ENCODE results near the gene VCX3B.
"Not testable (repeated sequence)": the region's sequence is repeated elsewhere in the genome, so short reads cannot be mapped to it uniquely, and the experiment has no call there.

The VCX3B gene

GRCh38 chrX:8464530-8464929, at the start of gene VCX3B:
VCX3B (plus strand) TSS chrX:8464830; CDS start chrX:8465451, 621 bp downstream.
- H3K27ac ChIP-seq (ENCODE audit: low read length); H3K79me2 ChIP-seq (ENCODE audit: low read length); H3K4me1 ChIP-seq (ENCODE audit: low read length); H3K4me3 ChIP-seq (ENCODE audit: low read length); H3K9me3 ChIP-seq (ENCODE audit: insufficient read depth, low read length); H3K27me3 ChIP-seq (ENCODE audit: low read depth, low read length); H2AFZ ChIP-seq (ENCODE audit: low read depth, low read length); H3K36me3 ChIP-seq (replicated peaks; ENCODE audit: low read depth, low read length); H3K9ac ChIP-seq (ENCODE audit: low read length); H3K4me2 ChIP-seq (ENCODE audit: low read length); H4K20me1 ChIP-seq (ENCODE audit: insufficient read depth, low read length): not testable (repeated sequence)

GRCh38 chrX:8418301-8418700, 46.3 kb upstream of the VCX3B start:
- Histone ChIP-seq H3K4me2 (ENCODE audit: low read length) (no peak overlapping the region), H4K20me1 (ENCODE audit: insufficient read depth, low read length) (no peaks in the 10 kb centered on the region), H3K9ac (ENCODE audit: low read length) (no peak overlapping the region), H3K4me3 (ENCODE audit: low read length) (no peak overlapping the region), H2AFZ (ENCODE audit: low read depth, low read length) (no peak overlapping the region), H3K36me3 (replicated peaks; ENCODE audit: low read depth, low read length) (no peaks in the 10 kb centered on the region), H3K79me2 (ENCODE audit: low read length) (no peaks in the 10 kb centered on the region), H3K4me1 (ENCODE audit: low read length) (no peaks in the 10 kb centered on the region), H3K27me3 (ENCODE audit: low read depth, low read length) (no peaks in the 10 kb centered on the region), H3K9me3 (ENCODE audit: insufficient read depth, low read length) (no peaks in the 10 kb centered on the region), H3K27ac (ENCODE audit: low read length) (no peak overlapping the region)
- TF ChIP-seq EZH2phosphoT487 (IDR thresholded peaks at IDR 0.05; ENCODE audit: low read depth) (no peak), CTCF (IDR thresholded peaks at IDR 0.05; ENCODE audit: low read depth, low read length) (no peak)

DNA sequence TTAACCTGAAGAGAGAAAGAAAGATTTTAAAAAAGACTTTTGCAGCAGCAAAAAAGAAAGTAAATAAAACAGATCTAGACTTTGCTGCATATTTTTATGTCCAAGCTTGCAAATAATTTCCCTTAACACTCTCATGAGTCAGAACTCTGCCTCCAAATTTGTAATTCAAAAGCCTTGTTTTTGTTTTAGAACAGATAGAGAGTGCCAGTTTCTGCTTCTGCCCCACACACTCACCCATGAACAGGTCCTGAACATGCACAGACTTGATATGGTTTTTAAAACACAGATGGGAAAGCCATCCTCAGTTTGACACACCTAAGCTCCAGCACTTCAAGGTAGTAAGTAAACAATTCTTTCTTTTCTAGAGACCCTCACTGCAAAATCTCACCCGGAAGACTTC, 39.7 kb upstream of the VCX3B start:
- Histone ChIP-seq H3K4me3 (ENCODE audit: low read length) (no peak overlapping the region), H3K36me3 (replicated peaks; ENCODE audit: low read depth, low read length) (no peaks in the 10 kb centered on the region), H3K4me1 (ENCODE audit: low read length) (no peaks in the 10 kb centered on the region), H3K9ac (ENCODE audit: low read length) (no peak overlapping the region), H3K27me3 (ENCODE audit: low read depth, low read length) (no peaks in the 10 kb centered on the region), H3K9me3 (ENCODE audit: insufficient read depth, low read length) (no peaks in the 10 kb centered on the region), H3K79me2 (ENCODE audit: low read length) (no peaks in the 10 kb centered on the region), H3K4me2 (ENCODE audit: low read length) (no peak overlapping the region), H3K27ac (ENCODE audit: low read length) (no peak overlapping the region), H4K20me1 (ENCODE audit: insufficient read depth, low read length) (no peaks in the 10 kb centered on the region), H2AFZ (ENCODE audit: low read depth, low read length) (no peak overlapping the region)
- TF ChIP-seq EZH2phosphoT487 (IDR thresholded peaks at IDR 0.05; ENCODE audit: low read depth) (no peak), CTCF (IDR thresholded peaks at IDR 0.05; ENCODE audit: low read depth, low read length) (no peak)

DNA sequence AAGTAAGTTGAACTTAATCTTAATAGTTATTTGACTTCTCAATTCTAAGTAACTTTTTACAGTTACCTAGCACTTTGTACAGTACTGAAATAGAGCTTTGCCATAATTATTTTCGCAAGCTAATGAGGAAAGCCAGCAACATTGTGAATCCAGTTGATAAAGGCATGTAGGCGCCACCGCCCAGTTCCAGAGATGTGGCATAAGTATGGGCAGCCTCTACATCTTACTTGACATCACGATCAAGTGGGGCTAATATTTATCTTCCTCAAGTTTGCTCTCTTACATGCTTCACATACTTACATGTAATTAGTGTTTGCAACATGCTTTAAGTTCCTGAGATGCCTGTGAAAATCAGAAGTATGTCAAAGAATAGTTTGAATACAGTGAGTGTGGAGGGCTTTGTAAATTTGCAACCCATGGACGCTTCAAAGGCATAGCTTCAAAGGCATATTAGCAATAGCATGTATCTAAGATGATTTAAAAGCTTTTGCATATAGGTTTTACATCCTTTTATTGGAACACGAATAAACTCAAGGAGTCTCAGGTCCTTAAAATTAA, 34.9 kb upstream of the VCX3B start:
- Histone ChIP-seq H2AFZ (ENCODE audit: low read depth, low read length) (no peak overlapping the region), H3K9ac (ENCODE audit: low read length) (no peak overlapping the region), H3K4me1 (ENCODE audit: low read length) (no peaks in the 10 kb centered on the region), H3K4me2 (ENCODE audit: low read length) (no peak overlapping the region), H3K79me2 (ENCODE audit: low read length) (no peaks in the 10 kb centered on the region), H3K36me3 (replicated peaks; ENCODE audit: low read depth, low read length) (no peaks in the 10 kb centered on the region), H4K20me1 (ENCODE audit: insufficient read depth, low read length) (no peaks in the 10 kb centered on the region), H3K9me3 (ENCODE audit: insufficient read depth, low read length) (no peaks in the 10 kb centered on the region), H3K4me3 (ENCODE audit: low read length) (no peak overlapping the region), H3K27me3 (ENCODE audit: low read depth, low read length) (no peaks in the 10 kb centered on the region), H3K27ac (ENCODE audit: low read length) (no peak overlapping the region)
- TF ChIP-seq CTCF (IDR thresholded peaks at IDR 0.05; ENCODE audit: low read depth, low read length) (no peak), EZH2phosphoT487 (IDR thresholded peaks at IDR 0.05; ENCODE audit: low read depth) (no peak)

- Histone ChIP-seq H3K27me3 (ENCODE audit: low read depth, low read length) (no peaks in the 10 kb centered on the region), H2AFZ (ENCODE audit: low read depth, low read length) (no peak overlapping the region), H3K9me3 (ENCODE audit: insufficient read depth, low read length) (no peaks in the 10 kb centered on the region), H3K27ac (ENCODE audit: low read length) (no peak overlapping the region), H3K4me1 (ENCODE audit: low read length) (no peaks in the 10 kb centered on the region), H3K4me2 (ENCODE audit: low read length) (no peak overlapping the region), H3K79me2 (ENCODE audit: low read length) (no peaks in the 10 kb centered on the region), H3K9ac (ENCODE audit: low read length) (no peak overlapping the region), H3K36me3 (replicated peaks; ENCODE audit: low read depth, low read length) (no peaks in the 10 kb centered on the region), H3K4me3 (ENCODE audit: low read length) (no peak overlapping the region), H4K20me1 (ENCODE audit: insufficient read depth, low read length) (no peaks in the 10 kb centered on the region)
- TF ChIP-seq CTCF (IDR thresholded peaks at IDR 0.05; ENCODE audit: low read depth, low read length) (no peak), EZH2phosphoT487 (IDR thresholded peaks at IDR 0.05; ENCODE audit: low read depth) (no peak)
Measured at GRCh38 chrX:8430444-8430843, 34.2 kb upstream of the VCX3B start.
